GM23248 (cell line): ENCODE data around the gene TIGIT.

Source experiments
- EZH2 ChIP-seq: fragments of 200-600 bp; sonication (generic); IDR thresholded peaks from 2 replicates; pipeline ENCODE4 v1.6.1; 2018; ENCODE audit warnings: antibody characterized with exemption, mild to moderate bottlenecking; ENCODE audit not compliant: insufficient read depth, poor library complexity, severe bottlenecking
- EZH2phosphoT487 ChIP-seq: fragments of 200-600 bp; sonication (generic); IDR thresholded peaks from 2 replicates; pipeline ENCODE4 v1.6.1; 2018; ENCODE audit warnings: antibody characterized with exemption, moderate library complexity, mild to moderate bottlenecking, low read depth; ENCODE audit not compliant: insufficient read depth

DNA sequence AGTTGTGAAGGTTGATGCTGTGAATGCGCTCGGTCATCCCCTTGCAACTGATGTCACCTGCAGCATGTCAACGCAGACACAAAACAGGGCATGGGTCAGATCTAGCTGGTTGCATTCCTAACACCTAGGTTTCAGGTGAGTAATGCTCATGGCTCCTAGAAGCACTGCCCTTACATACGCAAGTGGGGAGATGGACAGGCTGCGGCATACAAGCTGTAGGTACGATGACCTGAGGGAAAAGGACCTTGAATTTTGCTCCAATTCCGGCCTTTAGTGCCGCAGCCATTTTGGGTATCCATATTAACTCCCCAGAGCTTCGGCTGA is 58.0 kb downstream of the TIGIT start:
- TF ChIP-seq EZH2 (no peak), EZH2phosphoT487 (no peak)
